RWPE1 (cell line): Measurements from ENCODE around the gene PALD1.
"Not testable (repeated sequence)": the region's sequence is repeated elsewhere in the genome, so short reads cannot be mapped to it uniquely, and the experiment has no call there.

Source experiments
- CTCF ChIA-PET: fragments of 350-600 bp; sonication (Branson Sonifier 250); formaldehyde crosslinking; extraction: SDS; loops from one replicate; lab custom pipeline; 2021; lab: Yijun Ruan, JAX
- POLR2A ChIA-PET: fragments of 400-600 bp; formaldehyde crosslinking; extraction: SDS; loops from one replicate; lab custom pipeline; 2020; ENCODE audit warnings: antibody characterized with exemption; ENCODE audit not compliant: low non-redundant PET; lab: Yijun Ruan, JAX
- DNase-seq: peaks from one replicate; pipeline ENCODE4 v3.0.0; 2012; ENCODE audit warnings: low spot score
- H3K27ac ChIP-seq: fragments of 450-650 bp; 2 replicates; pipeline ENCODE4 v1.5.1; 2017
- CTCF ChIP-seq: fragments of 450-650 bp; conservative IDR thresholded peaks from 2 replicates; pipeline ENCODE4 v1.5.1; 2017; ENCODE audit warnings: low read depth, mild to moderate bottlenecking

The PALD1 gene

GRCh38 chr10:70607936-70608335 is 129.4 kb downstream of the PALD1 start:
- no peak for TF ChIP-seq CTCF
- H3K27ac ChIP-seq, result no peak overlapping the region
- CTCF ChIA-PET, result no interaction called here
- no peak for DNase-seq
- POLR2A ChIA-PET, result no interaction called here

- no peak for TF ChIP-seq CTCF
These were observed 135.4 kb downstream of the PALD1 start for GRCh38 chr10:70613941-70614340.

GRCh38 chr10:70614364-70614763 is 135.8 kb downstream of the PALD1 start:
- POLR2A ChIA-PET, H3K27ac ChIP-seq, DNase-seq, CTCF ChIA-PET: not testable (repeated sequence)

More at GRCh38 chr10:70613941-70614340, 135.4 kb downstream of the PALD1 start:
- POLR2A ChIA-PET, result no interaction called here
- CTCF ChIA-PET, result no interaction called here
- DNase-seq, result no peak
- H3K27ac ChIP-seq, result no peak overlapping the region

GRCh38 chr10:70615211-70615610 is 136.6 kb downstream of the PALD1 start:
- no peak for DNase-seq
- TF ChIP-seq CTCF, result no peak
- POLR2A ChIA-PET, result no interaction called here
- CTCF ChIA-PET, result no interaction called here
- no peak overlapping the region for H3K27ac ChIP-seq

- CTCF ChIA-PET, result interaction anchor here (0.6 kb wide), 2 partner anchors 29 to 262 kb away, joined by 4 to 5 read pairs; no protein-coding TSS in a partner anchor
- POLR2A ChIA-PET, result interaction anchor here (0.6 kb wide), 1 partner anchor 602 kb away, joined by 3 read pairs; no protein-coding TSS in a partner anchor
- TF ChIP-seq CTCF, result no peak
- H3K27ac ChIP-seq, result peak overlapping the region; percentile 55; the same call in 1 of the 2 replicates
- DNase-seq, result no peak
These were observed 137.4 kb downstream of the PALD1 start for GRCh38 chr10:70615784-70616522.

GRCh38 chr10:70616761-70617160 is 138.2 kb downstream of the PALD1 start:
- no peak for DNase-seq
- ChIA-PET POLR2A (no interaction called here), CTCF (interaction anchor here (0.6 kb wide), 1 partner anchor 262 kb away, joined by 5 read pairs; no protein-coding TSS in a partner anchor)
- TF ChIP-seq CTCF, result no peak
- no peak overlapping the region for H3K27ac ChIP-seq
